Trophoblast cell (in vitro differentiated cells and primary cell): ENCODE data around the gene CALML4.
"Not testable (repeated sequence)": the region's sequence is repeated elsewhere in the genome, so short reads cannot be mapped to it uniquely, and the experiment has no call there.

ENCODE experiments used
- DNase-seq, 2 donors: peaks; one replicate each; pipeline ENCODE4 v3.0.0-alpha.2; 2016
- H2AFZ ChIP-seq: 2 replicates; pipeline ENCODE4 v1.6.1; 2013; ENCODE audit warnings: low read length, moderate library complexity, mild to moderate bottlenecking; ENCODE audit not compliant: insufficient read depth, poor library complexity
- H2AK5ac ChIP-seq: 2 replicates; pipeline ENCODE4 v1.6.1; 2013; ENCODE audit warnings: mild to moderate bottlenecking, low read length
- H2BK120ac ChIP-seq: 2 replicates; pipeline ENCODE4 v1.6.1; 2013; ENCODE audit warnings: low read length, mild to moderate bottlenecking, moderate library complexity; ENCODE audit not compliant: insufficient read depth, poor library complexity
- H2BK12ac ChIP-seq: 2 replicates; pipeline ENCODE4 v1.6.1; 2013; ENCODE audit warnings: mild to moderate bottlenecking, low read length, moderate library complexity
- H2BK5ac ChIP-seq: 2 replicates; pipeline ENCODE4 v1.6.1; 2013; ENCODE audit warnings: low read length, low read depth, moderate library complexity, mild to moderate bottlenecking; ENCODE audit not compliant: poor library complexity
- H3K14ac ChIP-seq: 2 replicates; pipeline ENCODE4 v1.6.1; 2013; ENCODE audit warnings: mild to moderate bottlenecking, low read length
- H3K18ac ChIP-seq: 2 replicates; pipeline ENCODE4 v1.6.1; 2013; ENCODE audit warnings: mild to moderate bottlenecking, low read length
- H3K23ac ChIP-seq: 2 replicates; pipeline ENCODE4 v1.6.1; 2013; ENCODE audit warnings: low read length
- H3K27ac ChIP-seq: 2 replicates; pipeline ENCODE4 v1.5.1; 2013; ENCODE audit warnings: low read depth, mild to moderate bottlenecking, inconsistent platforms, low read length, moderate library complexity
- H3K27me3 ChIP-seq: 2 replicates; pipeline ENCODE4 v1.6.1; 2013; ENCODE audit warnings: inconsistent platforms, mild to moderate bottlenecking, low read length, moderate library complexity; ENCODE audit not compliant: insufficient read depth
- H3K36me3 ChIP-seq, 2 experiments: 1 replicate in 1 of 2; 2 replicates in 1 of 2; pipeline ENCODE4 v1.6.1; 2013; ENCODE audit warnings: low read length in 2 of 2, mild to moderate bottlenecking in 2 of 2, moderate library complexity in 1 of 2; ENCODE audit not compliant: insufficient read depth in 2 of 2, control insufficient read depth in 1 of 2
- H3K4ac ChIP-seq: 2 replicates; pipeline ENCODE4 v1.6.1; 2013; ENCODE audit warnings: low read depth, mild to moderate bottlenecking, low read length, moderate library complexity
- H3K4me1 ChIP-seq, 2 experiments: 1 replicate in 1 of 2; 2 replicates in 1 of 2; pipeline ENCODE4 v1.6.1; 2013; ENCODE audit warnings: low read length in 2 of 2, mild to moderate bottlenecking in 2 of 2, moderate library complexity in 1 of 2; ENCODE audit not compliant: insufficient read depth in 2 of 2, control insufficient read depth in 1 of 2
- H3K4me2 ChIP-seq: 2 replicates; pipeline ENCODE4 v1.6.1; 2013; ENCODE audit warnings: inconsistent platforms, mild to moderate bottlenecking, low read length, moderate library complexity
- H3K4me3 ChIP-seq: 2 replicates; pipeline ENCODE4 v1.5.1; 2013; ENCODE audit warnings: mild to moderate bottlenecking, low read depth, low read length, inconsistent platforms
- H3K79me1 ChIP-seq: one replicate; pipeline ENCODE4 v1.6.1; 2013; ENCODE audit warnings: low read length
- H3K79me2 ChIP-seq: 2 replicates; pipeline ENCODE4 v1.6.1; 2013; ENCODE audit warnings: low read length, mild to moderate bottlenecking; ENCODE audit not compliant: control insufficient read depth, insufficient read depth, poor library complexity
- H3K9ac ChIP-seq: 2 replicates; pipeline ENCODE4 v1.6.1; 2013; ENCODE audit warnings: mild to moderate bottlenecking, low read length
- H3K9me3 ChIP-seq: 2 replicates; pipeline ENCODE4 v1.6.1; 2013; ENCODE audit warnings: low read depth, mild to moderate bottlenecking, control low read depth, inconsistent platforms, low read length; ENCODE audit not compliant: insufficient read depth
- H4K12ac ChIP-seq: 2 replicates; pipeline ENCODE4 v1.6.1; 2013; ENCODE audit warnings: low read depth, mild to moderate bottlenecking, low read length, moderate library complexity
- H4K8ac ChIP-seq: 2 replicates; pipeline ENCODE4 v1.6.1; 2013; ENCODE audit warnings: low read depth, mild to moderate bottlenecking, low read length, moderate library complexity
- H4K91ac ChIP-seq: one replicate; pipeline ENCODE4 v1.6.1; 2013; ENCODE audit warnings: low read depth, mild to moderate bottlenecking, low read length, moderate library complexity
- WGBS: extraction: QIAGEN DNeasy Blood & Tissue Kit; methylation state at CpG from one replicate; pipeline ENCODE4 v1.1.7; 2013; ENCODE audit warnings: missing lambda C conversion rate; ENCODE audit not compliant: insufficient read length, insufficient coverage; ENCODE audit errors: extremely low coverage; 5-methylcytosine and 5-hydroxymethylcytosine counted together

CALML4 gene

DNA sequence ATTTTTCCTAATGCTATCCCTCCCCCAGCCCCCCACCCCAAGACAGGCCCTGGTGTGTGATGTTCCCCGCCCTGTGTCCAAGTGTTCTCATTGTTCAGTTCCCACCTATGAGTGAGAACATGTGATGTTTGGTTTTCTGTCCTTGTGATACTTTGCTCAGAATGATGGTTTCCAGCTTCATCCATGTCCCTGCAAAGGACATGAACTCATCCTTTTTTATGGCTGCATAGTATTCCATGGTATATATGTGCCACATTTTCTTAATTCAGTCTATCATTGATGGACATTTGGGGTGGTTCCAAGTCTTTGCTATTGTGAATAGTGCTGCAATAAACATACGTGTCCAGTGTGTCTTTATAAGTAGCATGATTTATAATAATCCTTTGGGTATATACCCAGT, 33.1 kb downstream of the CALML4 start:
- H4K8ac ChIP-seq, H3K9me3 ChIP-seq, H3K4me3 ChIP-seq, DNase-seq, H3K4ac ChIP-seq, H3K36me3 ChIP-seq, H2AK5ac ChIP-seq, H2BK120ac ChIP-seq, H3K4me1 ChIP-seq, H3K4me2 ChIP-seq, H3K23ac ChIP-seq, H2AFZ ChIP-seq, H2BK12ac ChIP-seq, H3K9ac ChIP-seq, H4K91ac ChIP-seq, H3K27me3 ChIP-seq, H3K79me2 ChIP-seq, H2BK5ac ChIP-seq, H3K14ac ChIP-seq, H3K79me1 ChIP-seq, H4K12ac ChIP-seq, H3K27ac ChIP-seq, H3K18ac ChIP-seq: not testable (repeated sequence)
- WGBS, result no CpG with 5 or more reads among the region's 2 CpGs

DNA sequence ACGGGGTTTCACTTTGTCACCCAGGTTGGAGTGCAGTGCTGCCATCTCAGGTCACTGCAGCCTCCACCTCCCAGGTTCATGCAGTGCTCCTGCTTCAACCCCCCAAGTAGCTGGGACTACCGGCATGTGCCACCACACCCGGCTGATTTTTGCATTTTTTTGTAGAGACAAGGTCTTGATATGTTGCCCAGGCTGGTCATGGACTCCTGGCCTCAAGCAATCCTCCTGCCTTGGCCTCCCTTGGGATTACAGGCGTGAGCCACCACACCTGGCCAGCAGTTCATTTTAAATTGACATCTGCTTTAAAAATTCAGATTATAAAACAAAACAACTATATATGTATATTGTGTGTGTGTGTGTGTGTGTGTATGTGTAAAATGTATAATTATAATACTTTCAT, 38.3 kb downstream of the CALML4 start:
- no peaks in the 10 kb centered on the region for H3K79me1 ChIP-seq
- H4K8ac ChIP-seq, result no peak overlapping the region
- H3K18ac ChIP-seq, result no peak overlapping the region
- no peak overlapping the region for H3K14ac ChIP-seq
- no peak overlapping the region for H3K4me3 ChIP-seq
- no peak overlapping the region for H2BK12ac ChIP-seq
- no peak overlapping the region for H3K4ac ChIP-seq
- no peak overlapping the region for H2BK120ac ChIP-seq
- no peak overlapping the region for H3K23ac ChIP-seq
- H3K79me2 ChIP-seq, result no peaks in the 10 kb centered on the region
- DNase-seq, result no peak
- H2AFZ ChIP-seq, result no peak overlapping the region
- peaks cover 3 to 5% of the 10 kb centered on the region in 2 experiments for H3K36me3 ChIP-seq
- H3K9me3 ChIP-seq, result no peaks in the 10 kb centered on the region
- no peak overlapping the region for H3K9ac ChIP-seq
- H3K27me3 ChIP-seq, result no peaks in the 10 kb centered on the region
- H3K27ac ChIP-seq, result no peak overlapping the region
- no peak overlapping the region for H4K12ac ChIP-seq
- no peak overlapping the region for H2BK5ac ChIP-seq
- H3K4me1 ChIP-seq, result no peaks in the 10 kb centered on the region
- no CpG with 5 or more reads among the region's 4 CpGs for WGBS
- H3K4me2 ChIP-seq, result no peak overlapping the region
- H2AK5ac ChIP-seq, result no peak overlapping the region
- H4K91ac ChIP-seq, result no peak overlapping the region

DNA sequence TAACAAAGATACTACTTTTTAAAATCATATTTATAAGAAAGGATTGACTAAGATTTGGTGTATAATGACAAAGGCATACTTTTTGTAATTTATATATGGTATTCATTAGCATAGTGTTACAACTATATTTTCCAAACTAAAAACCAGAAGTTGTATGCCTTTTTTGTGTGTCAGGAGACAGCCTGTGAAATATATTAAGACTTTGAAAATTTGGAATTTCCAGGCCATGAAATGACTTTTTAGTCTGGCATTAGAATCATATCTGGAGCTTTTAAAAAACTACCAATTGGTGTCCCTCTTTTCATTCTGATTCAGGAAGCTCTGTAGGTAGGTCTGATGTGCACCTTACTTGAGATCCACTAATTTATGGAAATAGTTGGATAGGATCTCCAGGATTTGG, 41.9 kb downstream of the CALML4 start:
- Histone ChIP-seq H3K4me3 (no peak overlapping the region), H3K9me3 (no peaks in the 10 kb centered on the region), H3K9ac (no peak overlapping the region), H3K79me1 (no peaks in the 10 kb centered on the region), H2BK5ac (no peak overlapping the region), H3K4ac (no peak overlapping the region), H3K27me3 (no peaks in the 10 kb centered on the region), H3K27ac (no peak overlapping the region), H4K12ac (no peak overlapping the region), H2AK5ac (no peak overlapping the region), H3K23ac (no peak overlapping the region), H4K8ac (no peak overlapping the region), H2AFZ (no peak overlapping the region), H4K91ac (no peak overlapping the region), H3K4me2 (no peak overlapping the region), H2BK12ac (no peak overlapping the region), H3K36me3 (peaks cover 3 to 6% of the 10 kb centered on the region in 2 experiments), H3K4me1 (no peaks in the 10 kb centered on the region), H3K79me2 (no peaks in the 10 kb centered on the region), H3K18ac (no peak overlapping the region), H3K14ac (no peak overlapping the region), H2BK120ac (no peak overlapping the region)
- DNase-seq, result no peak

DNA sequence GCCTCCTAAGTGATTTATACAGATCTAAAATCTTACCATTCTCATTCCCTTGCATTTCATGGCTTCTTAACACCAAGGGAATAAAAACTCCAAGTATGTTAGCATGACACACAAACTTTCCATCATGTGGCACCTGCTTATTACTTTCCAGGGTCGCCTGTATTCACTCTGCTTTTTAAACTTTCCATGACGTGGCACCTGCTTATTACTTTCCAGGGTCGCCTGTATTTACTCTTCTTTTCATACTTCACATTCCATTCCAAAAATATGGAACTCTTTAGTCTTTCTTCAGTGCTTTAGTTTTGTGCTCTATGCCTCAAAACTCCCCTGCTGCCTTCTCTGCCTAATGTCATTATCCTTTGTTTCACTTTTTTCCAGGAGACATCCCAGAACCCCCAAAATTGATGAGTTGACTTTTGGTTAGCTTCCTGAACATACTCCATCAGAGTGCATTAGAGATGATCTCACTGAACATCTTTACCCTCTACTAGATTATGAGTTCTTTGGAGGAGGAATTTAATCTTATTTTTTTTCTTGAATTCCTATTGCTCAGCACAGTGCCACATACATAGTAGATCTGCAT, 47.0 kb downstream of the CALML4 start:
- Histone ChIP-seq H3K27ac (no peak overlapping the region), H2BK5ac (no peak overlapping the region), H2BK12ac (no peak overlapping the region), H3K4ac (no peak overlapping the region), H2AFZ (no peak overlapping the region), H3K36me3 (peaks cover 0 to 2% of the 10 kb centered on the region in 2 experiments), H3K4me3 (no peak overlapping the region), H3K4me2 (no peak overlapping the region), H3K4me1 (no peaks in the 10 kb centered on the region), H4K91ac (no peak overlapping the region), H3K27me3 (no peaks in the 10 kb centered on the region), H4K12ac (no peak overlapping the region), H3K79me2 (no peaks in the 10 kb centered on the region), H2AK5ac (no peak overlapping the region), H3K9ac (no peak overlapping the region), H3K23ac (no peak overlapping the region), H2BK120ac (no peak overlapping the region), H4K8ac (no peak overlapping the region), H3K14ac (no peak overlapping the region), H3K9me3 (no peaks in the 10 kb centered on the region), H3K18ac (no peak overlapping the region), H3K79me1 (no peaks in the 10 kb centered on the region)
- no CpG with 5 or more reads among the region's 3 CpGs for WGBS
- no peak for DNase-seq
